Measurements from ENCODE around the gene ALDH16A1.

ALDH16A1 gene

DNA sequence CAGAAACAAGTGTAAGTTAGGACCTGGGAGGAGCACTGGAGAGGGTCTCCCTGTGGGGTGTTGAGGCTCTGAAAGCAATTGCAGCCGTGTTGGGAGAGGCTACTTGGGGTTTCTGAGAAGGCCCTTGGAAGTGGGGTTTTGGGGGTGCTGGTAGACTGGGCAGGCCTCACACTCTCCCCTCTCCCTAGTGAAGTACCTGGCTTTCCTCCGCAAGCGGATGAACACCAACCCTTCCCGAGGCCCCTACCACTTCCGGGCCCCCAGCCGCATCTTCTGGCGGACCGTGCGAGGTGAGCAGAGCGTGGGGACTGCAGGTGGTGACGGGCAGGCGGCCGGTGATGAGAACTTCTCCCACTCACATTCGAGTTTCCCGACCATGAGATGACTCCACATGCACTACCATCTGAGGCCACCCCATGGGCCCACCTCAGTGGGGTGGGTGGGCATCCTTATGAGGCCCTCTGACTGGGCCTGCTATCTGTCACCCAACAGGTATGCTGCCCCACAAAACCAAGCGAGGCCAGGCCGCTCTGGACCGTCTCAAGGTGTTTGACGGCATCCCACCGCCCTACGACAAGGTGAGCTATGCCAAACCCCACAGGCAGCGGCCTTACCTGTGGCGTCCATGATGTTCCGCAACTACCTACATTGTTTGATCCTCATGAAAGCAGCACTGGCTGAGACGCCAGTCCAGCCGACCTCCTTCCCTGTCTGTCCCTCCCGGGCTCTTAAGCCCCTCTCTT lies 37.4 kb downstream of the ALDH16A1 start:
- DNase-seq, result no peak

DNA sequence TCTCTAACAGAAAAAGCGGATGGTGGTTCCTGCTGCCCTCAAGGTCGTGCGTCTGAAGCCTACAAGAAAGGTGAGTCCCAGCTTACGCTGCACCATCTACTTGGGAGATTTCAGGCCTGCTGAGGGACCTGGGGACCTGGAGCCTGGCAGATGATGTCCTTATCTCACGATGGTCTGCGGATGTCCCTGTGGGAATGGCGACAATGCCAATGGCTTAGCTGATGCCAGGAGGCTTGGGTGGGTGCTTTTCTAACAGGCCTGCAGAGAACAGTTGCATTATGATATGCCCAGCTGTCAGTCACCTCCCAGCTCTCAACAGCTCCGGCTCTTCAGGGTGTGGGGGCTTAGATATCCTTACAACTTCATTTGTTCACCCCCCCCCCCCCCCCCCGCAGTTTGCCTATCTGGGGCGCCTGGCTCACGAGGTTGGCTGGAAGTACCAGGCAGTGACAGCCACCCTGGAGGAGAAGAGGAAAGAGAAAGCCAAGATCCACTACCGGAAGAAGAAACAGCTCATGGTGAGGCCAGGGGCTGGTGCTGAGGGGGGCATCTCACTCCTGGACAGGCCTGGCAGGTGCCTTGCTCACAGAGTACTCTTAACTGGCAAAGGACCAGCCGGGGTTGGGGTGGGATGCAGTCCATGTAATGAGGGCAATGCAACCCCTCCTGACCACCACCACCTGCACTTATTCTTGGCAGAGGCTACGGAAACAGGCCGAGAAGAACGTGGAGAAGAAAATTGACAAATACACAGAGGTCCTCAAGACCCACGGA lies 38.2 kb downstream of the ALDH16A1 start:
- no peak for DNase-seq

- no peak for DNase-seq
Measured at GRCh38 chr19:49491804-49492572, 39.0 kb downstream of the ALDH16A1 start.

DNA sequence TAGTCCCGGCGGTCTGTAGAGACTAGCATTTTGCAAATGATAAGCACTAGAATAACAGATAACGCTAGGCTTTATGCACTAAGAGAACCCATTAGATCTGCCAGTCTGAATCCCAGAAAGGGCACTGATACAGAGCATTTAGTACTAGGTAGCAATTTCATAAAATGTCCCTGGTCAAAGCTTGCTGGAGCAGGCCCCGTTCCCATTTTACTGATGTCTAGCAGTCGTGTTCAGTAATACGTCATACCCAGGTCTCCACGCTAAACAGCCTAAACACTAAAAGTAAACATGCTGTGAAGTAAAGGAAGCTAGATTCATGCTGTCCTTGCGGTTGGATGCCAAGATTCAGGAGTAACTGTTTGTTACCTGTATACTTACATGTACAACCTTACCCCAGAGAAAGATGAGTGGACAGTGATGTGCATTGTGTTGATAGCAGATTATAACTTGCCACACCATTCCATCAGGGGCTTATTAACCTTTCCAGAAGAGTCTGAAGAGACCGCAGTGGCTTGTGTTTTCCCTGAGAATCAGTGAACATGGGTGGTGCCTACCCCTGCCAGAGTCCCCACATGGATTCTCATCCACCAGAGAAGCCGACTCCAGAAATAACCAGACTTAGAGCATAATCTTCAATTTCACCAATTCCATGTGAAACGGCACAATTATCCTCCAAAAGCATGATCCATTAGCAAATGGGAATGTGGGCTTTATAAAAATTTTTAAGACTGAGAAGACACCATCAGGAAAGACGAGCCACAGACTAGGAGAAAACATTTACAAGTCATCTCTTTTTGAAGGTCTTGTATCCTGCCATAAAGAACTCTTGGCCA lies 39.8 kb downstream of the ALDH16A1 start:
- no peak for DNase-seq

DNA sequence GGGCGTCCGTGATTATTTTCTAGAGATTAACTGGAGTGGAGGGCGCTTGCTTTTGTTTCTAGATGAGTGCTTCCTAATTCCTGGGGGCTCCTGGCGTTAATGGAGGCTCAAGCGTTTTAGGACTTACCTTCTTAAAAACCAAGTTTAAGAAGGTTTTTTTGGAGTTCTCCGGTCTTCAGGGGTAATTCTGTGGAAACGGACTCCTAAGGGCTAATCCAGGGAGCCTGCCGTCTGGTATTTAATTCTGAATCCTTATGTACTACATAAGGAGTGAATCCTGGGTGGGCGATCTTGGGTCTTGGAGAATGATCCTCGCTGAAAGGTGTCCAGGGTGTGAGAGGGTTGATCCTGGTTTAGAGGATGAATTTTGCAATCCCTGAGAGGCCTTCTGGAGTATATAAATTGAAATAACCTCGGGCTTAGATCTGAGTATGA lies 43.6 kb downstream of the ALDH16A1 start:
- DNase-seq, result no peak

- peak; percentile 77 for DNase-seq
Measured at GRCh38 chr19:49497047-49497788, 44.2 kb downstream of the ALDH16A1 start.

DNA sequence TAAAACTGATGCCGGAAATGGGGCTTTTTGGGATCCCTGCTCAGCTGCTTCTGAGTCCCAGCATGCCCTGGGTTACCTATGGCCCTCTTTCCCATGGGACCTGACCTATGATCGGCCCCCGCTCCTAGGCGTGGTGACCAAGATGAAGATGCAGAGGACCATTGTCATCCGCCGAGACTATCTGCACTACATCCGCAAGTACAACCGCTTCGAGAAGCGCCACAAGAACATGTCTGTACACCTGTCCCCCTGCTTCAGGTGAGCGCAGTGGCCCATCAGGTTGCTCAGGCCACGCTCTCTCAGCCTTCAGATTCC lies 44.7 kb downstream of the ALDH16A1 start:
- no peak for DNase-seq

GRCh38 chr19:49498475-49498874 lies 45.5 kb downstream of the ALDH16A1 start:
- no peak for DNase-seq

DNA sequence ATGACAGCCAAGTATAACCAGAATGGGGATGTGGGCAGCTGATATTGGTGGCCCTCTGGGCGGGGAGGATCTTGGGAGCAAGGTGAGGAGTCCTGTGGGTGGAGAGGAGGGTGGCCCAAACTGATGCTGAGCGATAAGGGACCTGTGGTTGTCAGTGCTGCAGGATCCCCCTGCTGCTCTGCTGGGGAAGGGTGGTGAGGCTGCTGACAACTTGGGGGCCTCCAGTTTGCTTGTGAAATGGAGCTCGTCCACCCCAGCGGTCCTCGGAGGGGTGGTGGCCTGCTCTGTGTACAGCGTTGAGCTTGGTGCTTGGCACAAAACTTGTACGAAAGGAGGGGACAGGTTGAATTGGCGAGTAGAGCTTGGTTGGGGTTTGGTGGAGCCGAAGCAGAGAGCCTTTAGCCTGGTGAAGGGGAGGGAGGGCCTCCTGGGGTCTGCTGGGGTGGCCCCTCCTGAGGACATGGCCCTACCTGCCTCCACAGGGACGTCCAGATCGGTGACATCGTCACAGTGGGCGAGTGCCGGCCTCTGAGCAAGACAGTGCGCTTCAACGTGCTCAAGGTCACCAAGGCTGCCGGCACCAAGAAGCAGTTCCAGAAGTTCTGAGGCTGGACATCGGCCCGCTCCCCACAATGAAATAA lies 46.1 kb downstream of the ALDH16A1 start:
- no peak for DNase-seq

GRCh38 chr19:49502866-49503581 lies 50.0 kb downstream of the ALDH16A1 start:
- peak; percentile 41 for DNase-seq

DNA sequence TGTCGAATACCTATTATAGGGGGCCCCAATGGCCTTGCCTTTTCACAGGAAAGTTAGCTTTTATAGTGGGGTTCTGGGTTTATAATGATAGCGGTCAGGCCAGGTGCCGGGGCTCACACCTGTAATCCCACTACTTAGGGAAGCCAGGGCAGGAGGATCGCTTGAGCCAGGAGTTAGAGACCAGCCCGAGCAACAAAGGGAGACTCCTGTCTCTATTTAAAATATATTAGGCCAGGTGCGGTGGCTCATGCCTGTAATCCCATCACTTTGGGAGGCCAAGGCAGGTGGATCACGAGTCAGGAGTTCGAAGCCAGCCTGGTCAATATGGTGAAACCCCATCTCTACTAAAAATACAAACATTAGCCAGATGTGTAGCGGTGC lies 50.5 kb downstream of the ALDH16A1 start:
- DNase-seq, result no peak

- DNase-seq, result peak; percentile 79
Measured at GRCh38 chr19:49506575-49507105, 53.6 kb downstream of the ALDH16A1 start.

GRCh38 chr19:49507803-49508494 lies 54.9 kb downstream of the ALDH16A1 start:
- DNase-seq, result no peak

GRCh38 chr19:49512970-49513745 lies 60.1 kb downstream of the ALDH16A1 start:
- DNase-seq, result no peak

DNA sequence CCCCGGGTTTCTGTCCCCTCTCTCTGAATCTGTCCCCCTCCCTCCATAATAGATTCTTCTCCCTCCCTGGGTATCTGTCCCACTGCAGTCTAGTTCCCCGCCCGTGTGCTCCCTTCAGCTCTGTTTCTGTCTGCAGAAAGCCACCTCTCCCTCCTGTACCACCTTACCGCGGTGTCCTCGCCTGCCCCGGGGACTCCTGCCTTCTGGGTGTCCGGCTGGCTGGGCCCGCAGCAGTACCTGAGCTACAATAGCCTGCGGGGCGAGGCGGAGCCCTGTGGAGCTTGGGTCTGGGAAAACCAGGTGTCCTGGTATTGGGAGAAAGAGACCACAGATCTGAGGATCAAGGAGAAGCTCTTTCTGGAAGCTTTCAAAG lies 60.7 kb downstream of the ALDH16A1 start:
- DNase-seq, result no peak

- no peak for DNase-seq
Measured at GRCh38 chr19:49514151-49514550, 61.1 kb downstream of the ALDH16A1 start.

DNA sequence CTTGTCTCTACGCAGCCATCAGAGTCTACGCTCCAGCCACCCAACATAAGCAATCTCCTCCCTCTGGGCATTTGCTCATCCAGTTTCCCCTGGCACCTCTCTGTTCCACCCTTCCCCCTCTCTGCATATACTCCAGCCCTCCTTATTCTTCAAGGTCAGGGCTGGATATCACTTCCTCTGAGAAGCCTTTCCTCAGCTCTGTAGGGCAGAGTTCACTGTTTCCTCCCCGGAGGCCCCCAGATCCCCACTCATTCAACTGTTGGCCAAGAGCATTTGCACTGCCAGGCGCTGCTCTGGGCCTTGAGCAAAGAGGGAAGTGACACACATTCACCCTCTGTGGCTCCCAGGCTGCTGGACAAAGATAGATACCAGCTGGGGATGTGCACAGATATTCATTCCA lies 62.7 kb downstream of the ALDH16A1 start:
- no peak for DNase-seq

GRCh38 chr19:49518033-49518432 lies 65.0 kb downstream of the ALDH16A1 start:
- DNase-seq, result no peak

All from stimulated activated CD4-positive, alpha-beta T cell treated with anti-CD3 and anti-CD28 coated beads, Interleukin-1b, Interleukin-23, amount 100 ng/mL, for 48 hours (primary cell).